Placental pericyte (primary cell): Measurements from ENCODE around the gene OSBPL6. TPM values are rescaled to one million over a fixed set of nuclear protein-coding genes. Genes with fewer than 3 reads are reported as not detected.

Experiments
- total RNA-seq: library from RNA; depleted of rRNA; stranded (reverse); fragments of >200 nt; gene quantifications from 2 replicates; pipeline ENCODE4 v1.2.3, GENCODE V29; 2012

OSBPL6 gene
- 0.22 and 3.0 TPM in 2 replicates for total RNA-seq

DNA sequence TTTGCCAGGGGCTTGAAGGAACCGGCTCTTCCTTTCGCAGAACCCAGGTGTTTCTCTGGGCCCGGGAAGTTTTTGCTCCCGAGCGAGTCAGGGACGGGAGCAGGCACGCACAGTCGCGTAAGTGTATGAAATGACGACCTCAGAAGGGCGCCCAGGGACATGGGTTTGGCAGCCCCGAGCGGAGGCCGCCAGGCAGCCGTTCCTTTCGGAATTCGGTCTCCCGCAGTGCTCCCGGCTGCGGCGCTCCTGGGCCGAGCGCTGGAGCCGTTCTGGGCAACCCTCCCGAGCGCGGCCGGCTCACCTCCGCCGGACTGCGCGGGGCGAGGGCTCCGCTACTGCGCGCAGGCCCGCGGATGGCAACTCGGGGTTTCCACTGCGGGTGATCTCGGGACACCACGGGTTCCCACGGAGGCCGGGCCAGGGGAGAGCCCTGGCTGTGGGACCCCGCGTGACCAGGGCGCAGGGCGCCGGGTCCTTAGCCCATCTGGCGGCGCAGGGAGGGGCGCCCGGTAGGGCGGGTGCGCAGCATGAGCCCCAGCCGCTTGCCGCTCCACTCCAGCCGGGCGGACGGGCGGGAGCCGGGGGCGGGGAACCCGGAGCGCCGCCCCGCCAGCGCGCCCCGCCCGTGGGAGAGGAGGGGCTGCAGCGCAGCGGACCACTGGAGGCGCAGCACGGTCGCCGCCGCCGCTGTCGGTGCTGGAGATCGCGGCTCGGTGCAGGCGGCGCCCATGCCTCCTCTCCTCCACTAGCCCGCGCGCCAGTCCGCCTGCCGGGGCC lies at the start of gene OSBPL6:
Gene OSBPL6 (plus strand): TSS at position 690 of the 777 bp plus-strand sequence. CDS start 111,673 bp downstream, outside the sequence.

DNA sequence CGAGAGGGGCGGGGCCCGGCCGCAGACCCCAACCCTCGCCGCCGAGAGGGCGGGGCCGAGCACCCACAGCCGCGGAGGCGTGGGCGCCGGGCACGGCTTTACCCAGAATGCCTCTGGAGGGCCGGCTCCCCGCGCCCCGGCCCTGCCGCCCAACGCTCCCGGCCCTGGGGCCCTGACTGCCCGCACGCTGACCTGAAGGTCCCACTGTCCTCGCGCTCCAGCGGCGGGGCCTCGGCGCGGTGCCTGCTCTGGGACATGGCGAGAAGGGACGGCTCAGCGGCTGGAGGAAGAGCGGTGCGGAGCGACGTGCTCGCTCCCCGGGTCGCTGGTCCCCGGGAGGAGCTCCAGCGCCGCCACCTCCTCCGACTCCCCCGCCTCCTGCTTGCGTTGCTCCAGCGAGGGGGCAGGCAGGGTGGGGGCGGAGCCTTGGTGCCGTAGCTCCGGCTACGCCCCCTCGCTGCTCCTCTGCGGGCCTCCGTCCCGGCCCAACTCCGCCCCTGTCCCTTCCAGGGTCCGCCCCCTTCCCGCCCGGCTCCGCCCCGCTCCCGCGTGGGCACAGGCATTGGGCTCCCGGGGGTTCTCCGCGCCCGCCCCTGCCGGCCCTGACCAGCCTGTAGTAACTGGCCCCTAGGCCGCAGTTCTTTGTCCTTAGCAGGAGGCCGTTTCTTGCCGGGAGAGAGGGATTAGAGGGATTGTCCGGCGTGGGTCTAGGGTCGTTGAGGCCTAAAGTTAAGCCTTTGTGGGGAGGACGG lies 256.6 kb downstream of the OSBPL6 start, which contains the start of the genes PJVK and PRKRA:
Gene PJVK (plus strand): TSS at position 605 of the 752 bp plus-strand sequence. CDS start 2,032 bp downstream, outside the sequence.
Gene PRKRA (minus strand): TSS at position 402 of the 752 bp plus-strand sequence. CDS start 145 bp downstream, at position 257.

Other genes starting within 250 kb of the OSBPL6 start
- 0.43 TPM in 1 of 2 replicates, not detected in the other for gene PDE11A, start 121.7 kb upstream of the OSBPL6 start, total RNA-seq
- gene RBM45, start 82.1 kb upstream of the OSBPL6 start, total RNA-seq = 15.8 and 20.8 TPM in 2 replicates